ENCODE data around the gene ZNF80.

ZNF80 gene

DNA sequence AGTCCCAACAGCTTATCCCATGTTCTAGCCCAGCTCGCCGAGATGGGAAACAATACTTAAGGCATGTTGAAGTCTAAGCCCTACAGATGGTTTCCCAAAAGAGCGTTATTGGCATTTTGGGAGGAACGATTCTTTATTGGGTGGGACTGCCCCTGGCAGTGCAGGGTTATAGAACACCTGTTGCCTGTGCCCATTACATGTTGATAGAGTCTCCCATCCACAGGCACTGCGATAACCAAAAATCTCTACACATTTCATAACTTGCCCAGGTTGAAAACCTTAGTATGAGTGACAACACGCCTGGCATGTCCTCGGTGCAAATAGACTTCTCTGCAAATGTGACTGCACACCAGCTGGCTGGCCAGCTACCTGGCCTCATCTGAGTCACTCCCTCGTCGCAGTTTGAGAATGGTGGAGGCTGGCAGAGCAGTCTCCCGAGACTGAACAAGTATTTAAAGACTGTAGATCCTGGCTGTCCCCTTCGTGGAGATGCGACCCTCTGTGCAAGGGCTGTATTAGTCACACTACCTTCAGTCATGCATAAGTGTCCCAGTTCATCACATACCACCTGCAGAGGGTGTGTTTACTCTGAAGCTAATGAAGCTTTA is 18.7 kb downstream of the ZNF80 start:
- DNase-seq (ENCODE audit: low spot score): no peak

- no peak for DNase-seq (ENCODE audit: low spot score)
Observed at GRCh38 chr3:114218006-114218405, 19.4 kb downstream of the ZNF80 start.

DNA sequence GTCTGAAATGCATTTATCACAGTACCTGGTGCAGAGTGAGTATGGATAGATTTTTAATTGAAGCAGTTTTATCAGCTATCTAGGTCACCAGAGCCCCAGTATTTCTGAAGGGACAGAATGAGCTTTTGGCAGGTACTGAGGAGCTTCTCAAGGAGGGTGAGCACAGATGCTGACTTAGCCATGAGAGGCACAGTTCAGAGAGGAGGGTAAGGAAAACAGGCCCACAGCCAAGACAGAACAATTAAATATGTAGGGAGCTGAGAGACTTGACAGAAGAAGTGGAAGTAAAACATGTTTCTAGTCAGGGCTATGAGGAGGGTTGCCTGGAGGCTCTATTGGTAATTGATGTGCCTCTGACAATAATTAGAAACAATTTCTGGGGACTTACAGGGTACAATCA is 20.1 kb downstream of the ZNF80 start:
- DNase-seq (ENCODE audit: low spot score): no peak

DNA sequence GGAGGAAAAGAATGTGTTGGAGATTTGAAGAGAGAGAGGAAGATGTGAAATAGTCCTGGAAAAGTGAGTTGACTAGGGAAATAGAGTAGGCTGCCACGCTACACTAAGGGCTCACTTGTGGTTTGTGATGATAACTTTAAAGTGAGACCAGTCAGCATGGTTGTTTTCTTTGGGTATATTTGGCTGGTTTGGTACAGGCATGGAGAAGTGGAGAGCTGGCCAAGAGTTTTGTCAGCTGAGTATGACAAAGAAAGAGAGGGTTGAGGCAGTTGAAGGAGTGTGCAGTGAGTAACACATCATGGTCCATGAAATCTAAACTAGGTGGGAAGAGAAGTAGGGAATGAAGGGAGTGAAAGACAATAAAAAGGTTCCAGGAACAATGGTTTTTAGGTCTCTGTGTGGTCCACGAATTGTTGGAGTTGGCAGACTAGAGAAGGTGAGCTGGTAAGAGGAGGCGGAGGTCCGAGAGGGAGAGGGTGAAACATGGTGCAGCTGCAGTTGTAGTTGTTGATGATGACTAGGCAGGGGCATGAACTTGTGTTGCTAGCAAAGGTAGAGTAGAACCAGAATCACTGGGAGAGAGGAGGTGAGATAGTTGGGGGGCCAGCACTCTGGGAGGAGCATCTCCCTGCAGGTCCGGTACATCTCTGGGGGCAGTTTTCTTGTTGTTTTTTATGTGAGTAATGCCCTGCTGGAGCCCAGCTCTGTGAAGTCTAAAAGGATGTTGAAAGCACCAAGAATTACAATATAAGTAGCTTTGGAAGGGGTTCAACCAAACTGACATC is 21.0 kb downstream of the ZNF80 start:
- DNase-seq (ENCODE audit: low spot score): no peak

GRCh38 chr3:114214542-114215341 is 22.6 kb downstream of the ZNF80 start:
- no peak for DNase-seq (ENCODE audit: low spot score)

GRCh38 chr3:114213627-114214541 is 23.5 kb downstream of the ZNF80 start:
- peak; percentile 39 for DNase-seq (ENCODE audit: low spot score)

DNA sequence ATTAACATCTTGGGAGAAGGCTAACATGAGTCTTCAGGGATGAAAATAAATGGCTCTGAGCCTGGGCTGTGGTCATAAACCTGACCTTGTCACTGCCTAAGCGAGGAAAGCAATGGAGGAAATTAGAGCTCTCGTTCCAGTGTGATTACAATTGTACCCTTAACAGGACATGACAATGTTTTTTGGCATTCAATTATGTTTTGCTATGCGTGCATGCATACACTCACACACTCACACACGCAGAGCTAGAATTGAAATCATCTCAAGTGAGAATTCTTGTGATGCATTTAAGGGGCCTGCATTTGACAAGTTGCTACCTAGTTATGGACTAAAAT is 24.1 kb downstream of the ZNF80 start:
- DNase-seq (ENCODE audit: low spot score): no peak

DNA sequence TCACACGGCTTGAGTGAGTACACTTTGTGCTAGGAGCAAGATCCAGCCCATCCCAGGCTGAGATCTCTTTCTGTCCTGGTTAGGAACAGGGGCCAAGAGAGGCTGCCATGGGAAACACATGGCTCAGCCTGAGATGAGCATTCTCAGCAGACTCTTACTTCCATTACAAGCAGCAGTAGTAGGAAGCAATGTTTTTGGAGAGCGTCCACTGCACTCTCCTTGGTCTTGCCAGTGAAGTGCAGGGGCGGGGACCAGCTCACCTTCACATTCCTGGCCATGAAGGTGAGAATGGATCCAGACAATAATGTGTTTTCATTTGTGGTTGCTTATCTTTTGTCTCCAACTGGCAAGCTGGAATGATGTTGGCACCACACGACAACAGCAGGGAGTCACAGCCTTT is 24.7 kb downstream of the ZNF80 start:
- no peak for DNase-seq (ENCODE audit: low spot score)

DNA sequence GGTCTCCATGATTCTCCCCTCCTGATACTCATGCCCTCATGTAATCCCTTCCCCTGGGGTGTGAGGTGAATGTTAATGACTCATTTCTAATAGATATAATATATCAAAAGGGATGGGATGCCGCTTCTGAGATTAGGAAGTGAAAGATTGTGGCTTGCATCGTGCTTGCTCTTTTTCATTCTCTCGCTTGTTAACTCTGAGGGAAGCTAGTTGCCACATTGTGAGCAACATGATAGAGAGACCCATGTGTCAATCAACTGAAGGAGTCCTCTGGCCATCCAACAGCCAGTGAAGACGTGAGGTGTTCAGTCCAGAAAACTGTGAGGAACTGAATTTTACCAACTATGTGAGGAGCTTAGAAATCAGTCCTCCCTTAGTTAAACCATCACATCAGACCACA is 29.6 kb downstream of the ZNF80 start:
- DNase-seq (ENCODE audit: low spot score): no peak

GRCh38 chr3:114206342-114206741 is 31.0 kb downstream of the ZNF80 start:
- no peak for DNase-seq (ENCODE audit: low spot score)

- DNase-seq (ENCODE audit: low spot score): no peak
Observed at GRCh38 chr3:114205541-114205940, 31.8 kb downstream of the ZNF80 start.

DNA sequence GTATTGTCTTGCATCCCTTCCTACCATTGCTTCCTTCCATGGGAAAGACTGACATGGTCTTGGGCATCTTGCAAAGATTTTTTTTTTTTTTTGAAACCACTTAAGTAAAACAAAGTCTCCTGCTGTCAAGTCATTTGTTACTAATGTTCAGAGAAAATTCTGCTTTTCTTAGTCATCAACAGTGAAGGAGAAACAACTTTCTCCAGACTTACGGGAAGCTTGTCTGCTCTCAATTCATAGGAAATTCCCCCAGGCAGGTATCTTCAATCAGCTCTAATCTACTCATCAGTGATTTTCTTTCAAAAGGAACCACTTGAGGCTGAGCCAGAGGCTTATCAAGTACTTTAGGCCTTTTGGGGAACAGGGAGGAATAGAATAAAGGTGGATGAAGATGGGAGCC is 42.6 kb downstream of the ZNF80 start:
- no peak for DNase-seq (ENCODE audit: low spot score)

GRCh38 chr3:114192136-114192535 is 45.2 kb downstream of the ZNF80 start:
- DNase-seq (ENCODE audit: low spot score): no peak

GRCh38 chr3:114186501-114186900 is 50.9 kb downstream of the ZNF80 start:
- no peak for DNase-seq (ENCODE audit: low spot score)

All from Ammon's horn (tissue), 1 donor.